ENCODE results near the gene ITPR3. TPM values are rescaled to one million over a fixed set of nuclear protein-coding genes. Genes with fewer than 3 reads are reported as not detected.

Gene ITPR3
- total RNA-seq, 3 donors from 2014 or later (not counting 1 experiment from before 2014, with no cell fraction given), result 45.5 to 66.7 (median 46.0) TPM

GRCh38 chr6:33609019-33609418, 12.1 kb upstream of the ITPR3 start:
- Mint-ChIP-seq H3K27ac (no peak overlapping the region), H3K4me3 (no peak overlapping the region), H3K36me3 (no peaks in the 10 kb centered on the region), H3K9me3 (peaks cover 0 to 4% of the 10 kb centered on the region in 2 donors), H3K27me3 (ENCODE audit: low read depth in 2 of 2) (peaks cover 0 to 4% of the 10 kb centered on the region in 2 donors), H3K4me1 (peaks cover 0 to 5% of the 10 kb centered on the region in 2 donors)
- H3K9me3 ChIP-seq (ENCODE audit: control insufficient read depth, insufficient read depth, low read length), result no peaks in the 10 kb centered on the region
- no peak overlapping the region for H3K27ac ChIP-seq (ENCODE audit: low read length)
- DNase-seq, result no peak
- H3K4me3 ChIP-seq (ENCODE audit: low read length), result no peak overlapping the region
- H3K36me3 ChIP-seq (ENCODE audit: control insufficient read depth, insufficient read depth, low read length), result no peaks in the 10 kb centered on the region
- peaks cover 3% of the 10 kb centered on the region for H3K4me1 ChIP-seq (ENCODE audit: control insufficient read depth, insufficient read depth, low read length)
- no peaks in the 10 kb centered on the region for H3K27me3 ChIP-seq (ENCODE audit: control insufficient read depth, insufficient read depth, low read length)
- TF ChIP-seq CTCF (IDR thresholded peaks at IDR 0.05), result no peak
- no peak for ATAC-seq
- intact Hi-C loops (cut with micrococcal nuclease), result no loop called here
- WGBS (ENCODE audit: insufficient coverage), result 72% methylated on average over 2 of the region's 3 CpGs

DNA sequence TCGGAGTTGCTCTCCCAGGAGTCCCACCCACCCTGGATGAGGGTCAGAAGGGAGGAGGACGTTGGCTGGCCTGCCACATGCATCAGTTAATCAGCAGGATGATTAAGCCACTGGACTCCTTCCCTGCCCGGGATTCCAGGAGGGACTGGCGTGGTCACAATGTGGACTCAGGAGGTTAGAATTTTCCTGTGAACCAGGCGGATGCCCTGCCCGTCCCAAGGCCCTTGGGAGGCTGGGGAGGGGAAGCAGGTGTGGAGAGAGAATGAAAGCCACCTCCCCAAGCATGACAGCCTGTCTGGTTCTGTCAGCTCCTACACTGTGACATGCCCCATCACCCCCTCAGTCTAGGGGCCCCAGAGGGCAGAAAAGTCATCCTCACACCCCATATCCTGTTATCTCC, 11.6 kb upstream of the ITPR3 start:
- ATAC-seq (no peak), DNase-seq (no peak)
- 70% methylated on average over 5 of the region's 6 CpGs for WGBS (ENCODE audit: insufficient coverage)
- Histone ChIP-seq H3K4me3 (ENCODE audit: low read length) (no peak overlapping the region), H3K27ac (ENCODE audit: low read length) (no peak overlapping the region), H3K4me1 (ENCODE audit: control insufficient read depth, insufficient read depth, low read length) (peaks cover 3% of the 10 kb centered on the region), H3K36me3 (ENCODE audit: control insufficient read depth, insufficient read depth, low read length) (no peaks in the 10 kb centered on the region), H3K27me3 (ENCODE audit: control insufficient read depth, insufficient read depth, low read length) (no peaks in the 10 kb centered on the region), H3K9me3 (ENCODE audit: control insufficient read depth, insufficient read depth, low read length) (no peaks in the 10 kb centered on the region)
- Mint-ChIP-seq H3K4me3 (no peak overlapping the region), H3K36me3 (no peaks in the 10 kb centered on the region), H3K27me3 (ENCODE audit: low read depth in 2 of 2) (peaks cover 0 to 4% of the 10 kb centered on the region in 2 donors), H3K4me1 (peaks cover 0 to 5% of the 10 kb centered on the region in 2 donors), H3K9me3 (peaks cover 0 to 4% of the 10 kb centered on the region in 2 donors), H3K27ac (no peak overlapping the region)
- intact Hi-C loops (cut with micrococcal nuclease), result no loop called here
- TF ChIP-seq CTCF (IDR thresholded peaks at IDR 0.05), result no peak

GRCh38 chr6:33610067-33610466, 11.1 kb upstream of the ITPR3 start:
- Histone ChIP-seq H3K36me3 (ENCODE audit: control insufficient read depth, insufficient read depth, low read length) (no peaks in the 10 kb centered on the region), H3K4me1 (ENCODE audit: control insufficient read depth, insufficient read depth, low read length) (peaks cover 3% of the 10 kb centered on the region), H3K27me3 (ENCODE audit: control insufficient read depth, insufficient read depth, low read length) (no peaks in the 10 kb centered on the region), H3K27ac (ENCODE audit: low read length) (no peak overlapping the region), H3K4me3 (ENCODE audit: low read length) (no peak overlapping the region), H3K9me3 (ENCODE audit: control insufficient read depth, insufficient read depth, low read length) (no peaks in the 10 kb centered on the region)
- peaks cover 0 to 3% of the 10 kb centered on the region in 2 donors for H3K9me3 Mint-ChIP-seq
- H3K4me1 Mint-ChIP-seq, result peaks cover 0 to 5% of the 10 kb centered on the region in 2 donors
- no peaks in the 10 kb centered on the region for H3K36me3 Mint-ChIP-seq
- no peak overlapping the region for H3K4me3 Mint-ChIP-seq
- intact Hi-C loops (cut with micrococcal nuclease), result no loop called here
- ATAC-seq (no peak), DNase-seq (no peak)
- WGBS (ENCODE audit: insufficient coverage), result 82% methylated on average over 4 of the region's 4 CpGs
- H3K27ac Mint-ChIP-seq, result no peak overlapping the region
- TF ChIP-seq CTCF (IDR thresholded peaks at IDR 0.05), result no peak
- H3K27me3 Mint-ChIP-seq (ENCODE audit: low read depth in 2 of 2), result peaks cover 0 to 4% of the 10 kb centered on the region in 2 donors

Data from natural killer cell (primary cell).